Kidney tubule cell (primary cell): ENCODE measurements around the gene CCDC38.

Experiments used
- DNase-seq: peaks from one replicate; pipeline ENCODE4 v3.0.0-alpha.2; 2018; ENCODE audit warnings: low spot score

The CCDC38 gene

GRCh38 chr12:95962222-95962621 lies 19.8 kb upstream of the CCDC38 start:
- DNase-seq = no peak

GRCh38 chr12:95960241-95960640 lies 17.8 kb upstream of the CCDC38 start:
- no peak for DNase-seq

- DNase-seq = no peak
Measured at GRCh38 chr12:95959107-95959506, 16.7 kb upstream of the CCDC38 start.

GRCh38 chr12:95956557-95957145 lies 14.2 kb upstream of the CCDC38 start:
- no peak for DNase-seq

- DNase-seq = no peak
Measured at GRCh38 chr12:95955549-95956159, 13.2 kb upstream of the CCDC38 start.

GRCh38 chr12:95953000-95953399 lies 10.6 kb upstream of the CCDC38 start:
- DNase-seq = no peak

- DNase-seq = no peak
Measured at GRCh38 chr12:95951515-95951914, 9.1 kb upstream of the CCDC38 start.

- DNase-seq = no peak
Measured at GRCh38 chr12:95949477-95950206, 7.2 kb upstream of the CCDC38 start.

- no peak for DNase-seq
Measured at GRCh38 chr12:95944108-95944704, 1.8 kb upstream of the CCDC38 start.

- DNase-seq = peak; percentile 56
Measured at GRCh38 chr12:95943330-95943842, 972 bp upstream of the CCDC38 start, which contains the start of gene AMDHD1. TSS of gene AMDHD1 (plus strand) at chr12:95943331. CDS start at chr12:95943399, 68 bp downstream.

- no peak for DNase-seq
Measured at GRCh38 chr12:95942101-95942523, 302 bp downstream of the CCDC38 start.

- DNase-seq = no peak
Measured at GRCh38 chr12:95940514-95940913, 1.9 kb downstream of the CCDC38 start.

- DNase-seq = peak; percentile 48
Measured at GRCh38 chr12:95922231-95922630, 20.2 kb downstream of the CCDC38 start.

- DNase-seq = no peak
Measured at GRCh38 chr12:95919110-95919509, 23.3 kb downstream of the CCDC38 start.

- peak; percentile 60 for DNase-seq
Measured at GRCh38 chr12:95918194-95918993, 24.0 kb downstream of the CCDC38 start.

GRCh38 chr12:95909871-95910270 lies 32.5 kb downstream of the CCDC38 start:
- no peak for DNase-seq

- DNase-seq = no peak
Measured at GRCh38 chr12:95908573-95908972, 33.8 kb downstream of the CCDC38 start.

- DNase-seq = no peak
Measured at GRCh38 chr12:95898081-95898480, 44.3 kb downstream of the CCDC38 start.

- no peak for DNase-seq
Measured at GRCh38 chr12:95896846-95897245, 45.6 kb downstream of the CCDC38 start.

- DNase-seq = no peak
Measured at GRCh38 chr12:95890958-95891357, 51.5 kb downstream of the CCDC38 start.

GRCh38 chr12:95887311-95887710 lies 55.1 kb downstream of the CCDC38 start:
- no peak for DNase-seq

- no peak for DNase-seq
Measured at GRCh38 chr12:95884998-95885397, 57.4 kb downstream of the CCDC38 start.
